Endothelial cell of coronary artery (primary cell): ENCODE results near the gene IQSEC2. TPM values are rescaled to one million over a fixed set of nuclear protein-coding genes. Genes with fewer than 3 reads are reported as not detected.

Experiments
- total RNA-seq: library from RNA; depleted of rRNA; stranded (reverse); fragments of >200 nt; gene quantifications from 2 replicates; pipeline ENCODE4 v1.2.3, GENCODE V29; 2014

Gene IQSEC2
- 3.1 and 3.8 TPM in 2 replicates for total RNA-seq

GRCh38 chrX:53281321-53281822 is at the start of gene IQSEC2:
Gene IQSEC2, minus strand, starts transcription at chrX:53281584.

GRCh38 chrX:53224860-53225797 is 56.3 kb downstream of the IQSEC2 start, which contains the start of gene KDM5C:
Gene KDM5C, minus strand, starts transcription at chrX:53225207. Its CDS starts 318 bp downstream, at chrX:53224889.

Other genes starting within 250 kb of the IQSEC2 start
- 2.0 and 4.0 TPM in 2 replicates for gene GPR173, start 232.8 kb downstream of the IQSEC2 start, total RNA-seq
- 7.6 and 14.8 TPM in 2 replicates for gene TSPYL2, start 199.2 kb downstream of the IQSEC2 start, total RNA-seq
- gene KANTR, start 187.4 kb downstream of the IQSEC2 start, total RNA-seq, result 5.2 and 8.5 TPM in 2 replicates
- gene KDM5C, start 56.4 kb downstream of the IQSEC2 start, total RNA-seq, result 51.8 and 110 TPM in 2 replicates
- gene SMC1A, start 141.1 kb upstream of the IQSEC2 start, total RNA-seq, result 14.4 and 17.3 TPM in 2 replicates
- 0.09 and 0.36 TPM in 2 replicates for gene RIBC1, start 141.3 kb upstream of the IQSEC2 start, total RNA-seq
- 62.2 and 73.6 TPM in 2 replicates for gene HSD17B10, start 152.8 kb upstream of the IQSEC2 start, total RNA-seq